GM18870 (cell line): ENCODE results near the gene TUT4.

Experiments used
- ATAC-seq: cut with Tn5 transposase; IDR thresholded peaks from one replicate; pipeline ENCODE4 v1.9.1; 2021; ENCODE audit warnings: moderate library complexity; ENCODE audit not compliant: unreplicated experiment

Gene TUT4

DNA sequence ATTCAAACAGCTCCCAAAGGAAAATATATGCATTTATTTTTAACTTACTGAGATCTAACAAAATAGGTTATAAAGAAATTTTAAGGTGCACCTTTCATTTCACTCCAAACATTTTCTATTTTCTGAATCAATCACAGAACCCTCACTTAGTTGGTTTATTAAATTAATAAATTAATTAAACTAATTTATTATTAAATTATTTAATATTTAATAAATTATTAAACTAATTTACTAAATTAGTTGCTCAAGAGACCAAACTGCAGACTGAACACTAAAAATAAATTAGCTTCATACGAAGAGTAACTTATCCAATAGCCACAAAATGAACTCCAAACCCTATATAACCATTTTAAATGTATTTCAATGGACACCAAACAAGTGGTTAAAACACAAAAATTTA lies 80.5 kb downstream of the TUT4 start:
- ATAC-seq = no peak

DNA sequence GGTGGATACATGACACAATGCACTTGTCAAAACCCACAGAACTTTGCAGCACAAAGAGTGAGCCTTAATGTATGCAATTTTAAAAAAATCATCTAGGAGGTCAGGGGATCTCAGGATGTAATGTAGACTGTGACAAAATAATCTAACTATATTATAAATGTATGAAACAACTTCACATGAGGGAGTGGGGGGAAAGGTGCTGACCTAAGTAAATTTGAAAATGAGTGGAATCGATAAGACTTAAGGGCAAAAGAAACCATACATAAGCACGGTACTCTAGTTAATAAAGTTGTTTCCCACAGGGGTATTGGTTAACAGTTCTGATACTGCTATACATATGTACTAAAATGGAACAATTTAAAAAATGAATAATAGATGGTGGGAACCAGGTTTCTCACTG lies 83.8 kb downstream of the TUT4 start:
- ATAC-seq = no peak

- no peak for ATAC-seq
Measured at GRCh38 chr1:52463891-52464290, 89.0 kb downstream of the TUT4 start.

GRCh38 chr1:52461821-52462220 lies 91.1 kb downstream of the TUT4 start:
- no peak for ATAC-seq

GRCh38 chr1:52460694-52461093 lies 92.2 kb downstream of the TUT4 start:
- ATAC-seq = no peak

DNA sequence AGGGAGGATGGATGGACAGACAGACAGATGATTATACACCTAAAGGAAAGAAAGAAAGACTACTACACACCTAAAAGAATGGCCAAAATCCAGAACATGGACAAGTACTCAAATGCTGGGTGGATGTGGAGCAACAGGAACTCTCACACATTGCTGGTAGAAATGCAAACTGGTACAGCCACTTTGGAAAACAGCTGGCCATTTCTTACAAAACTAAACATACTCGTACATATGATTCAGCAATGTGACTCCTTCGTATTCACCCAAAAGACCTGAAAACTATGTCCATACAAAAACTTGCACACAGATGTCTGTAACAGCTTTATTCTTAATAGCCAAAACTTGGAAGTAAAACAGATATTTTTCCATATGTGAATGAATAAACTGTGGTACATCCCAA lies 97.2 kb downstream of the TUT4 start:
- no peak for ATAC-seq

GRCh38 chr1:52454779-52455178 lies 98.1 kb downstream of the TUT4 start:
- no peak for ATAC-seq

- ATAC-seq = no peak
Measured at GRCh38 chr1:52454127-52454526, 98.8 kb downstream of the TUT4 start.

DNA sequence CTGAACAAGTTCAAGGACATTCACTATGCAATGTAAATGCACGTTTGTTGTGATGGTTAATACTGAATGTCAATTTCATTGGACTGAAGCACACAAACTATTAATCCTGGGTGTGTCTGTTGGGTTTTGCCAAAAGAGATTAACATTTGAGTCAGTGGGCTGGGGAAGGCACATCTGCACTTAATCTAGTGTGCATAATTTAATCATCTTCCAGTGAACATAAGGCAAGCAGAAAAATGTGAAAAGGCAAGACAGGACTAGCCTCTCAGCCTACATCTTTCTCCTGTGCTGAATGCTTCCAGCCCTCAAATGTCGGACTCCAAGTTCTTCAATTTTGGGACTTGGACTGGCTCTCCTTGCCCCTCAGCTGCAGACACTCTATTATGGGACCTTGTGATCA lies 108.4 kb downstream of the TUT4 start:
- no peak for ATAC-seq

- ATAC-seq = no peak
Measured at GRCh38 chr1:52439976-52440375, 112.9 kb downstream of the TUT4 start.

DNA sequence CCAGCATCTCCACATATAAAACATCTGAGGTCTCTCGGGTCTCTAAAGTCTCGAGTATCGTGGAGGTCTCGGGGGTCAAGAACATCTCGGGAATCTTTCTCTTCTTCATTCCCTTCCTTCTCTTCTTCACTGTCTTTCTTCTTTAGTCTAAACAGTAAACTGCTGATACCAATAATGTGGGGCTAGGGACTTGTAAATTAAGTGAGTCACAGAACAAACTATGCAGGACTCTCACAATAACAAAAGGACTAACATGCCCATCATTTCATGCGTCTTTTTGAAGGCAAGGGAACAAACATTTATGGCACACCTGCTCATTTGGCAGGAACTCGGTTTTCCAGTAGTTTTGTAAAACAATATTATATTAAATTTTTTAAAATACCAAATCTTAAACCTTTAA lies 116.1 kb downstream of the TUT4 start:
- no peak for ATAC-seq

GRCh38 chr1:52435650-52436049 lies 117.2 kb downstream of the TUT4 start:
- ATAC-seq = no peak

GRCh38 chr1:52435211-52435610 lies 117.7 kb downstream of the TUT4 start:
- no peak for ATAC-seq

GRCh38 chr1:52432807-52433206 lies 120.1 kb downstream of the TUT4 start:
- ATAC-seq = no peak

GRCh38 chr1:52427152-52427551 lies 125.7 kb downstream of the TUT4 start:
- ATAC-seq = no peak

- no peak for ATAC-seq
Measured at GRCh38 chr1:52426371-52426770, 126.5 kb downstream of the TUT4 start.

DNA sequence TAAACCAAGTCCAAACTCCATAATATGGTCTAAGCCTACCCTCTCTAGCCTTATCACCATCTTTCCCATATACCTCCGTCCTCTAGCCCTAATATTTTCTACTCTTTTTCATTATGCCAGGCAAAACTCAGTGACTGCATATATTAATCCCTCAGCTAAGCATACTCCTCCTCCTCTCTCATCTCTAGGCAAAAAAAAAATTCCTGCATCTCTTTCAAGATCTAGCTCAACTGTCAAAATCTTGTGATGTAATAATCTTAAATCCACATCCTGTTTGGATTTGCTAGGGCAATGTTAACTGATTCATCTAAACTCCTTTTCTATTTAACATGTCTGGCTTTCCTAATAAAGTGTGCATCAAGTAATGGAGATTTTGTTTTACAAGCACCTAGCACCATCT lies 128.1 kb downstream of the TUT4 start:
- ATAC-seq = no peak

DNA sequence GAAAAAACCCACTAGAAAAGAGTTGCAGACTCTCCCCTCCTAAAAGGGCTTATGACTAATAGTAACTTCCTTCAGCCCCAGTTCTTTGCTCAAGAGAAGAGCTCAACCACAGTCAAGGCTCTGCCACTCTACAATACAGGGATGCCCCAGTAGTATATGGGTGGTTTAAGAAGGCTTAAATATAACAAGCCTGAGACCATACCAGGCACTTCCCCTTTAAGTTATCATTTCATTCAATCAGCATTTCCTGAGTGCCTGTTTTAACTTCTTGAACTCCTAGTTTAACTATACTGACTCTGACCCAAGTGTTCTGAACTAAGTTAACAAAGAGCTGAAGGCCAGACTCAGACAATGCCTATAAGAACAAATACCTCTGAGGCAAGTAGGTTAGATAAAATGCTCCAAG lies 128.7 kb downstream of the TUT4 start:
- no peak for ATAC-seq

GRCh38 chr1:52423771-52424170 lies 129.1 kb downstream of the TUT4 start:
- ATAC-seq = no peak

DNA sequence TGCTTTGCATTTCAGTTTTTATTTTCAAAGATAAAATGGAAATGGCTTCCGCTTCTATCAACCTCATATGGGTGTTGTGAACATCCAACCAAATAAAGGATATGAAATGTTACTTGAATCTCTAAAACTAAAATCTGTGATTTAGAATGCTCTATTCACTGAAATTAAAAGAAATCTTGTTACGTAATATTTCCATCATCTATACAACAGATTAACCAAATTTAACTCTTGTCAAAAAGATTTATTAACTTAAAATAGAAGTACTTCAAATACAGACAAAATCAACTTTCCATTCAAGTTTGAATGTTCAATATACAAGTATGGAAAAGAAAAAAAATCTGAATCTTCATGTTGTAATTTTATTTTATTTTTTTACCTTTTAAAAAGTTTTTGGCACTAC lies 129.8 kb downstream of the TUT4 start:
- ATAC-seq = no peak

DNA sequence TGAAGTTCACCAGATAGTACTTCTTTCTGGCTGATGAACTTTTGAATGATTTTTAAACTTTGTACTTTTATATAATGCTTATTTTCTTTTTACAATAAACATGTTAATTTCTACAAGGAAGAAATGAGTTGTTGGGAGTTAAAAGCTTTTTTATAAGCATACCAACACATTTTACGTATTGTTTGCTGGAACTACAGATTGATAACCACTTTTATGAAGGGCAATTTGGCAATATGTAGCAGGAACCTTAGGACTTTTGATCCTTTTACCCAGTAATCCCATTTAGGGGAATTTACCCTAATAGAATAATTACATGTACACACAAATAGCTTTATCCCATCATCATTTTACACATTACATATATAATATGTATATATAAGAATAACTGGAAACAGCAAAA lies 132.2 kb downstream of the TUT4 start:
- ATAC-seq = no peak

GRCh38 chr1:52416811-52417210 lies 136.1 kb downstream of the TUT4 start:
- ATAC-seq = no peak

DNA sequence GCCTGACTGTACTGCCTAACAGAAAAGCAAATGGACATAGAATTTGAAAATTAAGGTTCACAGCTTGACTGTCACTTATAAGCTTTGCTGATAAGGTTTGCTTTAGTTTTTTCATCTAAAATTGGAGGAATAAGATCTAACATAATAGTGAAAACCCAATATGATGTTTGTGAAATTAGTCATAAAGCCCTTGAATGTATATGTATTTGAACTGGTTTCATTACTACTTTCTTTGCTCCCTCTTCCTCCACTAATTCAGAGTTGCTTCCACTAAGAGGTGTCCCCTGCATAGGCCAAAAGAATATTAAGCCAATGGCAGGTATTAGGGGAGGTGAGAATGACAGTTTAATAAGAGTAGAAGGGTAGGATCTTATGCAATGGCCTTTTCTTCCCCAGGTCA lies 137.9 kb downstream of the TUT4 start:
- no peak for ATAC-seq

DNA sequence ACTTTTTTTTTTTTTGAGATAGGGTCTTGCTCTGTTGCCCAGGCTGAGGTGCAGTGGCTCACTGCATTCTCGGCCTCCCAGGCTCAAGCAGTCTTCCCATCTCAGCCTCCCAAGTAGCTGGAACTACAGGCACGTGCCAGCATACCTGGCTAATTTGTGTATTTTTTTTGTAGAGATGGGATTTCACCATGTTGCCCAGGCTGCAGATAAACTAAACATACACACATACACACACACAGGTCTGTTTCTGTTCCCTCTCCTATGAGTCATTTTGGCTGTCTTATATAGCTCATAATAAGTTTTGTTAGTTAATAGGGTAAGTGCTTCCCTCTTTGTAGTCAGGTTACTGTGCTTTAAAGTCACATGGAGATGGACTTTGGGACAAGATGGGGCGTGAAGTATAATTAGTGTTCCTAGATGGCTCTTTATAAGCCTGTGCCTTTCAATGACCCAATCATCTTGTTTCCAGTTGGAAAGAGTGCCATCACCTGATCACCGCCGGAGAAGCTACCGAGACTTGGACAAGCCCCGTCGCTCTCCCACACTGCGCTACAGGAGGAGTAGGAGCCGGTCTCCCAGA lies 139.4 kb downstream of the TUT4 start:
- ATAC-seq = no peak
